GM12873 (cell line): Measurements from ENCODE around the gene CCNL2.
A peak's percentile ranks its signal among the peaks of the same experiment; 100 is the strongest.

ENCODE experiments used
- TF ChIP-seq, protein P1 (sequence below): IDR thresholded peaks from 2 replicates; pipeline ENCODE4 v1.5.1; 2012; ENCODE audit warnings: low read depth, mild to moderate bottlenecking, moderate library complexity, low read length, control low read depth; ENCODE audit not compliant: insufficient read depth; ENCODE audit errors: missing control alignments

Gene CCNL2

DNA sequence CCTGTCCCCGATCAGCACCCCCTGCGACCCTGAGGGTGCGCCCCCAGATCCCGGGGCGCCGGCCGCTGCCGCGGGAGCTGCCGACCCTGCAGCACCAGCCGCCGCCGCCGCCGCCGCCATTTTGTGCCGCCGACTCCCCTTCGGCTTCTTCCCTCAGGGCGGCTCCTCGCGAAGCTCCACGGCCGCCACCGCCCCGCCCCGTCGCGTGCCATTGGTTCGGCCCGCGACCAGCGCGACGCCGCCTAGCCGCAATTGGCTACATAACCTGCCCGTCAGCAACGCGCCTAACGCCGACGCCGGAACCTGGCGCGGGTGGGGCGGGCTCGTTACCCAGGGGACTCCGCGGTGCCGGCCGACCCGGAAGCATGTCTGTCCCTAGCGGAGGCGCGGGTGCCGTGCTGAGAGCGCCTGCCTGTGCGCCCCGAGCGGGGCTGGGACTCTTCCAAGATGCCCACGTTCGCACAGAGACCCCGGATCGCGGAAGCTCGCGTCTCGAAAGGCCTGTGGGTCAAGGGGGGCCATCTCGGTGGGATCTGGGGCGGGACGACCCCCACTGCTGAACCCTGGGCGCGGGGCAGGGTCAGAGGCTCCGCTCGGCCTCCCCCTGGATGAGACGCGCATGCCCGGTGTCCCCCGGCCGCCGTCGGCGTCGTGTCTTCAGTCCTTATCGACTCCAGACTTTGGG is at the start of gene CCNL2:
TSS of gene CCNL2 (minus strand) at position 149 of the 685 bp plus-strand sequence. CDS start at position 120, 29 bp downstream.
- TF ChIP-seq, protein P1, sequence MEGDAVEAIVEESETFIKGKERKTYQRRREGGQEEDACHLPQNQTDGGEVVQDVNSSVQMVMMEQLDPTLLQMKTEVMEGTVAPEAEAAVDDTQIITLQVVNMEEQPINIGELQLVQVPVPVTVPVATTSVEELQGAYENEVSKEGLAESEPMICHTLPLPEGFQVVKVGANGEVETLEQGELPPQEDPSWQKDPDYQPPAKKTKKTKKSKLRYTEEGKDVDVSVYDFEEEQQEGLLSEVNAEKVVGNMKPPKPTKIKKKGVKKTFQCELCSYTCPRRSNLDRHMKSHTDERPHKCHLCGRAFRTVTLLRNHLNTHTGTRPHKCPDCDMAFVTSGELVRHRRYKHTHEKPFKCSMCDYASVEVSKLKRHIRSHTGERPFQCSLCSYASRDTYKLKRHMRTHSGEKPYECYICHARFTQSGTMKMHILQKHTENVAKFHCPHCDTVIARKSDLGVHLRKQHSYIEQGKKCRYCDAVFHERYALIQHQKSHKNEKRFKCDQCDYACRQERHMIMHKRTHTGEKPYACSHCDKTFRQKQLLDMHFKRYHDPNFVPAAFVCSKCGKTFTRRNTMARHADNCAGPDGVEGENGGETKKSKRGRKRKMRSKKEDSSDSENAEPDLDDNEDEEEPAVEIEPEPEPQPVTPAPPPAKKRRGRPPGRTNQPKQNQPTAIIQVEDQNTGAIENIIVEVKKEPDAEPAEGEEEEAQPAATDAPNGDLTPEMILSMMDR: peak; percentile 68

DNA sequence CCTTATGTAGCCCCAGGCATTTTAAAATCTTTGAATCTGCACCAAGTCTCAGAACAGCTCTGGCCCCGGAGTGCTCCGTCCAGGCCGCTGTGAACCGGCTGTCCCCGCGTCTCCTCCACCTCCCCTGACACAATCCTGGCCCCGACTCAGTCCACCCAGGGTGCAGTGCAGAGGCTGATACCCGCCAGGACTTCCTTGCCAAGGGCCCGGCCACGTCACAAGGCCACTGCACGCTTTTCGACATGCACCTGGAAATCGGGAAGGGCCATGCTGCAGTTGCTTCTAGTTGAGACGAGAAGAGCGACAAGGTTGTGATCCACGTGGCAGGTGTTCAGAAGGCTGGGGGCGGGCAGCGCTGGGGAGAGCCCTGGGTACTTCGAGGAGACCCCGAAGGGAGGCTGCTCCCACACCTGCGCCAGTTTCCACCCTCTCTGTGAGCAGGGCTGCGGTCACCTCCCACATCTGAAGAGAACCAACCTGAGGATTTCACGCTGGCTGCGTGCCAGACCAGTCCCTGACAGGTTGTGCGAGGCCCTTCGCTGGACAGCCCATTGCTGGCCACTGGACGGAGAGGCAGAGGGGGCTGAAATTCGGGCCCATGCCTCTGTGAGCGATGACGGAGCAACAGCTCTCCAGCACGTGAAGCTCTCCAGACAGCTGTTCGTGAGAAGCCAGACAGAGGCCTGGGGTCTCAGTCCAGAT is 43.1 kb upstream of the CCNL2 start:
- TF ChIP-seq, protein P1: no peak

DNA sequence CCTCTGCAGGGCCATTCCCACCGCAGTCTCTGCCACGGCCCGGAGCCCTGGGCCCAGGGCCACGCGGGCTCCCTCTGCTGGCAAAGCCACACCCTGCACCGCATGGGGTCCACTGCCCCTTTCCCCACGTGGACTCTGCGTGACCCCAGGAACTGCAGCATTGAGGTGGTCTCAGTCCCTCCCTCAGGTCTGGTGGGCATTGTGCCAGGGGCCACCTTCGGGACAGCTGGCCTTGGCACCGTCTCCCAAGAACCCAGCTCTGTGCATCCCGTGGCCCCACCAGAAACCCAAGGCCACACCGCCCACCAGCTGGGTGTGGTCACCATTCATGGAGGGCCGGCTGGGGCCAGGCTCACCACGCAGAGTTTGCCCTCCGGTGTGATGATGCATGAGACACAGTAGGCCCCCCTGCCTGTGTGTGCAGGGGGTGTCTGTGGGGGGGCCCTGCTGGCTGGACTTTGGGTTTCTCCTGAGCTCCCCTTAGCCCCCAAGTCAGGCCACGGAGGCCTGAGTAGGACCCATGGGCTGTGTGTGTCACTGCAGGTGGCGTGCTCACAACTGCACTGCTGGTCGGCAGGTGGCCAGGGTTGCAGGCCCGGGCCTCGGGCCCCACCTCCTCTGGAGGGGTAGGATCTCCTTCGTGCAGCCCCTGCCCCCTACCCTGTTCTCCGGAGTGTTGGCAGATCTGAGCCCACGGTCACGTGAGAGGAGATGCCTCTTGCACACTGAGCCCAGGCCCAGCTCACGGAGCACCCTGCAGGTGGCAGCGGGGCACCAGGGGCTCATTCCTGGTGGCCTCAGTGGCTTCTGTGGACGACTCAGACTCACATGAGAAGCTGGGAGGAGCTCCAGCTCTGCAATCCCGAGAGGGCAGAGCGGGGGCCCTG is 42.1 kb upstream of the CCNL2 start:
- TF ChIP-seq, protein P1: peak; percentile 96

DNA sequence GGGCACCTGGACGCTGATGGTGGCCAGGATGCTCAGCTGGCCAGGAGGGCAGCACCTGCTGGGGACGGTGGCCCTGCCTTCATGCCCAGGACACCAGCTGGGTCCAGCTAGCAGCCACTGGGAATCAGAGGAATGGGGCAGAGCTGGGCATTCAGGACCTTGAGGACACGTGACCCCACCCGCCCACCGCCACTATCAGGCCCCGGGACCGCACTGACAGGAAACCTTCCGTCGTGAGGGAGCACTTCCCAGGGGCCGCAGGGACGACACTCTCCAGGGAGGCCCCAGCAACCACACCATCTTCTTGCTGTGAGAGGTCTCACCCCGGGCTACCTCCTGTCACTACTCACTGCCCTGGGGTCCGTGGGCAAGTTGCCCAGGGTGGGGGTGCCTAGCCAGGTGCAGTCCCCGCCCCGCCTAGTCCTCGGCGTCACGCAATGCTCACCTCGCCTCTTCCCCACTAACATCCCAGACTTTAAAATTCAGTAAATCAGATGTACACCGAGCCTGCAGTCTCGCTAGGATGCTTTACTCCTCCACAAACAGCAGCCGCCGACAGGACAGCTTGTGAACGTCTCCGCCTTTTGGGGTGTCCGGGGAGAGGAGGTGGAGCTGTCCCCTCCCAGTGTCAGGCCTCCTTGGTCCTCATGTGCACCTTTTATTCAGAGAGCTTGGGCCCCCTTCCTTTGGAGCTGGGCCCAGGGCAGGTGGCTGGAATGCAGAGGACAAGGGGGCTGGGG is 41.3 kb upstream of the CCNL2 start:
- TF ChIP-seq, protein P1: no peak

DNA sequence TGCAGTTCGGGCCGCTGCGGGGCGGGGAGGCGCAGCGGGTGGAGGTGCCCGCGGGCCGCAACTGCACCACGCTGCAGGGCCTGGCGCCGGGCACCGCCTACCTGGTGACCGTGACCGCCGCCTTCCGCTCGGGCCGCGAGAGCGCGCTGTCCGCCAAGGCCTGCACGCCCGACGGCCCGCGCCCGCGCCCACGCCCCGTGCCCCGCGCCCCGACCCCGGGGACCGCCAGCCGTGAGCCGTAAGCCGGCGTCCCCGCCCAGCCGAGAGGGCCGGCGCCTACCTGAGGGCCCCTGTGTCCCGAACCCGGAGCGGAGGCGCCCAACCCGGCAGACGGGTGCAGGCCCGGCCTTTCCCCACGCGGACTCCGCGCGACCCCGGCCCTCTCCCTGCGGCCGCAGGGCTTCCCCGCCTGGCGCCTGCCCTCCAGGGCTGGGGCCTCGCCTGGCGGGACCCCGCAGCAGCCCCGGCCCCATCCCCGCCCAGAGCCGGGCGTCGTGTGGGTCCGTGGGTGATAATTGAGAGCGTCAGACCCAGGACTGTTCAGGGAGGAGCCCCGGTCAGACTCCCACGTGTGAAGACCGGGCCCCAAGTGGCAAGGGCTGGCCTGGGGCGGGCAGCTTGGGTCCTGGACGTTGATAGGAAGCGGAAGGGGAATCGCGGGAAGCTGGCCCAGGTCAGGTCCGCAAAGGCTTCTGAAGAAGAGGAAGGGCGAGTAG is 40.6 kb upstream of the CCNL2 start:
- TF ChIP-seq, protein P1: no peak

DNA sequence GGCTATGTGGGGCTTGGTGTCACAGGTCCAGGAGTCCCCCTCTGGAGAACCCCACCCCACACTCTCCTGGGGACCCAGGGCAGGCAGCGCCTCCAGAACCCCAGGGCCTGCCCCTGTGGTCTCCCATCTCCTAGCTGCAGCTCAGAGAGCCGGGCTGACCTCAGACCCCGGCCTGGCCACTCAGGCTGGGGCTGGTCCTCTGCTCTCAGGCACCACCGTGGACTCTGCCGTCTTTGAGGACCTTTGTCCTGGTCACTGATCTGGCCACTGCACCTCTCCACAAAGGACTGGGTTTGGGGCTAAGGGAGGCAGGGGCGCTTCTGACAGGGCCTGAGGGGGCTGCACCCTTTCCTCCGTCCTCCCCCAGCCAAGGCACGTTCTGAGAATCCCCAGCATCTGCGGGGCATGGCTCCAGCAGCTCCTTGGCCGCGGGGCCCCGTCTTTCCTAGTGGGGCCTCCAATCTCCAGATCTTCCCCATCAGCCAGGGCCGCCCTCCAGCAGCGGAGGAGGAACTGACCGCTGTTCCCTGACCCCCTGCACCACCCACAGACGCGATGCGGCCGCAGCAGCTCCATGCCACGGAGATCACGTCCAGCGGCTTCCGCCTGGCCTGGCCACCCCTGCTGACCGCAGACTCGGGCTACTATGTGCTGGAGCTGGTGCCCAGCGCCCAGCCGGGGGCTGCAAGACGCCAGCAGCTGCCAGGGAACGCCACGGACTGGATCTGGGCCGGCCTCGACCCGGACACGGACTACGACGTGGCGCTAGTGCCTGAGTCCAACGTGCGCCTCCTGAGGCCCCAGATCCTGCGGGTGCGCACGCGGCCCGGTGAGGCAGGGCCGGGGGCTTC is 39.6 kb upstream of the CCNL2 start:
- TF ChIP-seq, protein P1: no peak
